HCT116 (cell line): ENCODE data around the gene USPL1. TPM values are rescaled to one million over a fixed set of nuclear protein-coding genes. Genes with fewer than 3 reads are reported as not detected.

Experiments
- ATAC-seq: fragments of 200-7000 bp; cut with Tn5 transposase; 2 replicates; pipeline ENCODE4 v1.9.1; 2020; ENCODE audit warnings: mild to moderate bottlenecking, moderate library complexity
- BruUV-seq: library from RNA; stranded (reverse); fragments of 400-500 nt; replicated peaks from 2 replicates; lab custom pipeline; 2021; lab: Mats Ljungman, UMichigan
- CTCF ChIA-PET: fragments of 300-600 bp; sonication (Branson Sonifier 250); formaldehyde crosslinking; loops from one replicate; lab custom pipeline; 2021; ENCODE audit warnings: antibody characterized with exemption; lab: Charles Lee
- POLR2A ChIA-PET: fragments of 300-600, 350-600 bp; sonication (Branson Sonifier 250); formaldehyde crosslinking; loops from one replicate; lab custom pipeline; 2021; ENCODE audit warnings: antibody characterized with exemption; lab: Charles Lee
- RAD21 ChIA-PET, 2 experiments: fragments of 300-600 bp; sonication (Branson Sonifier 250); formaldehyde crosslinking; loops; one replicate each; lab custom pipeline; 2023; ENCODE audit warnings: low total read pairs in 2 of 2; ENCODE audit not compliant: uncharacterized antibody in 2 of 2, unreplicated experiment in 2 of 2, low non-redundant PET in 1 of 2; lab: Charles Lee
- DNase-seq: peaks from one replicate; pipeline ENCODE4 v3.0.0-alpha.2; 2010; ENCODE audit warnings: low read depth, low spot score
- H2AFZ ChIP-seq: fragments of 200-600 bp; shearing (Covaris generic), sonication (generic); 2 replicates; pipeline ENCODE4 v1.6.1; 2017; ENCODE audit warnings: low read depth, mixed run types, mixed read lengths, antibody characterized with exemption, low read length; ENCODE audit not compliant: poor library complexity, severe bottlenecking
- H3K27ac ChIP-seq: 2 replicates; pipeline ENCODE4 v1.5.1; 2012; ENCODE audit warnings: low read depth, low read length
- H3K27me3 ChIP-seq: fragments of 200-600 bp; sonication (generic); 2 replicates; pipeline ENCODE4 v1.6.1; 2016; ENCODE audit warnings: mixed run types, low read length, mixed read lengths; ENCODE audit not compliant: insufficient read depth
- H3K36me3 ChIP-seq, 2 experiments: fragments of 200-500 bp in 1 of 2; fragments of 200-600 bp in 1 of 2; sonication (Bioruptor generic) in 1 of 2; sonication (generic) in 1 of 2; 2 replicates each; pipeline versions ENCODE4 v1.5.1 to v1.6.1; 2014 to 2016; ENCODE audit warnings: low read length in 2 of 2, inconsistent platforms in 1 of 2, mixed read lengths in 1 of 2, mixed run types in 1 of 2; ENCODE audit not compliant: insufficient read depth in 2 of 2, control insufficient read depth in 1 of 2
- H3K4me1 ChIP-seq, 2 experiments: fragments of 200-600 bp in 1 of 2; sonication (generic) in 1 of 2; 2 replicates each; pipeline versions ENCODE4 v1.5.1 to v1.6.1; 2012 to 2017; ENCODE audit warnings: low read length in 2 of 2, inconsistent platforms in 1 of 2, mild to moderate bottlenecking in 1 of 2, mixed read lengths in 1 of 2, mixed run types in 1 of 2, moderate library complexity in 1 of 2; ENCODE audit not compliant: insufficient read depth in 2 of 2, control insufficient read depth in 1 of 2
- H3K4me2 ChIP-seq: fragments of 200-600 bp; sonication (generic); 2 replicates; pipeline ENCODE4 v1.6.1; 2017; ENCODE audit warnings: mixed run types, low read length, mixed read lengths
- H3K4me3 ChIP-seq, 2 experiments: fragments of 200-600 bp in 1 of 2; sonication (generic) in 1 of 2; replicated peaks in 1 of 2; 2 replicates each; pipeline ENCODE4 v1.5.1; 2011 to 2016; ENCODE audit warnings: low read length in 2 of 2, control low read depth in 1 of 2, low read depth in 1 of 2, mild to moderate bottlenecking in 1 of 2, mixed read lengths in 1 of 2, mixed run types in 1 of 2
- H3K79me2 ChIP-seq: fragments of 200-600 bp; sonication (generic); 2 replicates; pipeline ENCODE4 v1.6.1; 2017; ENCODE audit warnings: mild to moderate bottlenecking, mixed run types, low read length, moderate library complexity, mixed read lengths; ENCODE audit not compliant: insufficient read depth
- H3K9ac ChIP-seq: fragments of 200-600 bp; sonication (generic); 2 replicates; pipeline ENCODE4 v1.6.1; 2016; ENCODE audit warnings: low read length, mixed read lengths
- H3K9me2 ChIP-seq: fragments of 200-600 bp; sonication (generic), shearing (Covaris generic); 2 replicates; pipeline ENCODE4 v1.6.1; 2017; ENCODE audit warnings: mixed run types, mild to moderate bottlenecking, moderate library complexity; ENCODE audit not compliant: insufficient read depth
- H3K9me3 ChIP-seq, 2 experiments: fragments of 200-500 bp in 1 of 2; fragments of 200-600 bp in 1 of 2; sonication (Bioruptor generic) in 1 of 2; sonication (generic) in 1 of 2; 2 replicates each; pipeline ENCODE4 v1.6.1; 2014 to 2017; ENCODE audit warnings: low read length in 2 of 2, mixed read lengths in 2 of 2, inconsistent platforms in 1 of 2, low read depth in 1 of 2, mild to moderate bottlenecking in 1 of 2, mixed run types in 1 of 2, moderate library complexity in 1 of 2; ENCODE audit not compliant: control insufficient read depth in 1 of 2, insufficient read depth in 1 of 2
- H4K20me1 ChIP-seq: fragments of 200-600 bp; sonication (generic), shearing (Covaris generic); 2 replicates; pipeline ENCODE4 v1.6.1; 2017; ENCODE audit warnings: mixed run types, mild to moderate bottlenecking, moderate library complexity; ENCODE audit not compliant: insufficient read depth
- ATF3 ChIP-seq: IDR thresholded peaks from 2 replicates; pipeline ENCODE4 v1.6.1; 2012
- CEBPB ChIP-seq: IDR thresholded peaks from 2 replicates; pipeline ENCODE4 v1.6.1; 2012; ENCODE audit warnings: low read depth
- EGR1 ChIP-seq: IDR thresholded peaks from 2 replicates; pipeline ENCODE4 v1.6.1; 2012; ENCODE audit warnings: low read depth
- ELF1 ChIP-seq: IDR thresholded peaks from 2 replicates; pipeline ENCODE4 v1.6.1; 2012; ENCODE audit warnings: low read depth, borderline replicate concordance
- EZH2phosphoT487 ChIP-seq: fragments of 200-600 bp; IDR thresholded peaks from 2 replicates; pipeline ENCODE4 v1.6.1; 2018; ENCODE audit warnings: antibody characterized with exemption, borderline replicate concordance
- FOSL1 ChIP-seq: IDR thresholded peaks from 2 replicates; pipeline ENCODE4 v1.6.1; 2012; ENCODE audit warnings: low read depth
- JUND ChIP-seq: IDR thresholded peaks from 2 replicates; pipeline ENCODE4 v1.6.1; 2012
- POLR2A ChIP-seq: IDR thresholded peaks from 2 replicates; pipeline ENCODE4 v1.7.0; 2011; ENCODE audit warnings: borderline replicate concordance; ENCODE audit not compliant: insufficient read depth, insufficient read length; ENCODE audit errors: extremely low read depth
- POLR2AphosphoS5 ChIP-seq: IDR thresholded peaks from 2 replicates; pipeline ENCODE4 v1.6.1; 2011; ENCODE audit warnings: mild to moderate bottlenecking, low read depth, low read length, moderate library complexity
- RAD21 ChIP-seq: IDR thresholded peaks from 2 replicates; pipeline ENCODE4 v1.6.1; 2012; ENCODE audit warnings: low read depth, mild to moderate bottlenecking
- REST ChIP-seq: IDR thresholded peaks from 2 replicates; pipeline ENCODE4 v1.6.1; 2012; ENCODE audit warnings: low read depth
- SIN3A ChIP-seq: IDR thresholded peaks from 2 replicates; pipeline ENCODE4 v1.6.1; 2012; ENCODE audit warnings: low read depth
- SP1 ChIP-seq: IDR thresholded peaks from 2 replicates; pipeline ENCODE4 v1.6.1; 2012; ENCODE audit warnings: low read depth
- SRF ChIP-seq: IDR thresholded peaks from 2 replicates; pipeline ENCODE4 v1.6.1; 2012; ENCODE audit warnings: low read depth
- TCF7L2 ChIP-seq: IDR thresholded peaks from 2 replicates; pipeline ENCODE4 v1.7.0; 2011; ENCODE audit warnings: borderline replicate concordance, inconsistent platforms; ENCODE audit not compliant: insufficient read depth, insufficient read length; ENCODE audit errors: extremely low read depth
- YY1 ChIP-seq: IDR thresholded peaks from 2 replicates; pipeline ENCODE4 v1.6.1; 2011; ENCODE audit warnings: low read length, low read depth, moderate library complexity, mild to moderate bottlenecking; ENCODE audit not compliant: insufficient replicate concordance; ENCODE audit errors: extremely low read depth
- ZFX ChIP-seq: fragments of 450-650 bp; IDR thresholded peaks from 2 replicates; pipeline ENCODE4 v1.6.1; 2017
- ZNF274 ChIP-seq: fragments of 200-500 bp; sonication (Bioruptor generic); IDR thresholded peaks from 2 replicates; pipeline ENCODE4 v1.6.1; 2014; ENCODE audit warnings: mild to moderate bottlenecking, low read depth, low read length, inconsistent platforms
- intact Hi-C: fragments of 100-400 bp; cut with micrococcal nuclease; formaldehyde crosslinking; loops from 2 replicates; pipeline ENCODE4 v1.10.0; 2022
- total RNA-seq: library from RNA; stranded (reverse); gene quantifications from one replicate; pipeline ENCODE4 v1.2.1, GENCODE V29; 2021; ENCODE audit not compliant: unreplicated experiment
- TF ChIP-seq, protein P1 (sequence below): IDR thresholded peaks from 2 replicates; pipeline ENCODE4 v1.6.1; 2011; ENCODE audit warnings: mild to moderate bottlenecking, low read length, moderate library complexity; ENCODE audit not compliant: insufficient replicate concordance; ENCODE audit errors: extremely low read depth
- TF ChIP-seq, protein P2 (sequence below), 3 experiments: fragments of 200-600 bp in 1 of 3; sonication (generic) in 1 of 3; IDR thresholded peaks in 2 of 3; conservative IDR thresholded peaks in 1 of 3; 2 replicates each; pipeline ENCODE4 v1.5.1; 2012 to 2017; ENCODE audit warnings: low read depth in 2 of 3, low read length in 2 of 3, antibody characterized with exemption in 1 of 3, borderline replicate concordance in 1 of 3, control low read depth in 1 of 3, mild to moderate bottlenecking in 1 of 3, mixed read lengths in 1 of 3, mixed run types in 1 of 3, moderate library complexity in 1 of 3; ENCODE audit not compliant: insufficient read depth in 1 of 3

The USPL1 gene
- total RNA-seq, 1 experiment from 2014 or later: 19.7 TPM

- no peak overlapping the region for H3K9ac ChIP-seq
- no peak overlapping the region for H2AFZ ChIP-seq
- CTCF ChIA-PET: no interaction called here
- no peak overlapping the region for H3K27ac ChIP-seq
- POLR2A ChIA-PET: no interaction called here
- no peaks in the 10 kb centered on the region for H4K20me1 ChIP-seq
- no peaks in the 10 kb centered on the region for H3K36me3 ChIP-seq
- H3K4me2 ChIP-seq: no peak overlapping the region
- no peaks in the 10 kb centered on the region for H3K27me3 ChIP-seq
- H3K79me2 ChIP-seq: no peaks in the 10 kb centered on the region
- no TSS peak for BruUV-seq
- TF ChIP-seq EGR1: no peak
- TF ChIP-seq, protein P1, sequence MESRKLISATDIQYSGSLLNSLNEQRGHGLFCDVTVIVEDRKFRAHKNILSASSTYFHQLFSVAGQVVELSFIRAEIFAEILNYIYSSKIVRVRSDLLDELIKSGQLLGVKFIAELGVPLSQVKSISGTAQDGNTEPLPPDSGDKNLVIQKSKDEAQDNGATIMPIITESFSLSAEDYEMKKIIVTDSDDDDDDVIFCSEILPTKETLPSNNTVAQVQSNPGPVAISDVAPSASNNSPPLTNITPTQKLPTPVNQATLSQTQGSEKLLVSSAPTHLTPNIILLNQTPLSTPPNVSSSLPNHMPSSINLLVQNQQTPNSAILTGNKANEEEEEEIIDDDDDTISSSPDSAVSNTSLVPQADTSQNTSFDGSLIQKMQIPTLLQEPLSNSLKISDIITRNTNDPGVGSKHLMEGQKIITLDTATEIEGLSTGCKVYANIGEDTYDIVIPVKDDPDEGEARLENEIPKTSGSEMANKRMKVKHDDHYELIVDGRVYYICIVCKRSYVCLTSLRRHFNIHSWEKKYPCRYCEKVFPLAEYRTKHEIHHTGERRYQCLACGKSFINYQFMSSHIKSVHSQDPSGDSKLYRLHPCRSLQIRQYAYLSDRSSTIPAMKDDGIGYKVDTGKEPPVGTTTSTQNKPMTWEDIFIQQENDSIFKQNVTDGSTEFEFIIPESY: no peak
- TF ChIP-seq ATF3: no peak
- TF ChIP-seq JUND: no peak
- TF ChIP-seq RAD21: no peak
- no peak for TF ChIP-seq SP1
- TF ChIP-seq REST: no peak
- TF ChIP-seq CEBPB: no peak
- no peak for TF ChIP-seq ZFX
- no peak for TF ChIP-seq ELF1
- TF ChIP-seq TCF7L2: no peak
- no peak for TF ChIP-seq POLR2AphosphoS5
- no peak for TF ChIP-seq YY1
- TF ChIP-seq, protein P2, sequence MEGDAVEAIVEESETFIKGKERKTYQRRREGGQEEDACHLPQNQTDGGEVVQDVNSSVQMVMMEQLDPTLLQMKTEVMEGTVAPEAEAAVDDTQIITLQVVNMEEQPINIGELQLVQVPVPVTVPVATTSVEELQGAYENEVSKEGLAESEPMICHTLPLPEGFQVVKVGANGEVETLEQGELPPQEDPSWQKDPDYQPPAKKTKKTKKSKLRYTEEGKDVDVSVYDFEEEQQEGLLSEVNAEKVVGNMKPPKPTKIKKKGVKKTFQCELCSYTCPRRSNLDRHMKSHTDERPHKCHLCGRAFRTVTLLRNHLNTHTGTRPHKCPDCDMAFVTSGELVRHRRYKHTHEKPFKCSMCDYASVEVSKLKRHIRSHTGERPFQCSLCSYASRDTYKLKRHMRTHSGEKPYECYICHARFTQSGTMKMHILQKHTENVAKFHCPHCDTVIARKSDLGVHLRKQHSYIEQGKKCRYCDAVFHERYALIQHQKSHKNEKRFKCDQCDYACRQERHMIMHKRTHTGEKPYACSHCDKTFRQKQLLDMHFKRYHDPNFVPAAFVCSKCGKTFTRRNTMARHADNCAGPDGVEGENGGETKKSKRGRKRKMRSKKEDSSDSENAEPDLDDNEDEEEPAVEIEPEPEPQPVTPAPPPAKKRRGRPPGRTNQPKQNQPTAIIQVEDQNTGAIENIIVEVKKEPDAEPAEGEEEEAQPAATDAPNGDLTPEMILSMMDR (IDR thresholded peaks at IDR 0.05 in 2 of 3, conservative IDR thresholded peaks at IDR 0.05 in 1 of 3; ENCODE audit: borderline replicate concordance in 1 of 3, insufficient read depth in 1 of 3, low read depth in 2 of 3, low read length in 2 of 3): no peak
- no peak for TF ChIP-seq ZNF274
- TF ChIP-seq POLR2A: no peak
- no peak for TF ChIP-seq EZH2phosphoT487
- no peak for TF ChIP-seq FOSL1
- no peak for TF ChIP-seq SIN3A
- TF ChIP-seq SRF: no peak
- DNase-seq (no peak), ATAC-seq (no peak)
- H3K9me2 ChIP-seq: no peaks in the 10 kb centered on the region
- RAD21 ChIA-PET: no interaction called here
- no peak overlapping the region for H3K4me3 ChIP-seq
- H3K4me1 ChIP-seq: peaks cover 0 to 15% of the 10 kb centered on the region in 2 experiments; a peak in 2 of 4 replicates
- H3K9me3 ChIP-seq: no peaks in the 10 kb centered on the region
- intact Hi-C loops: loop anchor here (10.0 kb wide), 2 partner anchors 373 to 537 kb away; no protein-coding TSS in a partner anchor
Measured at GRCh38 chr13:30671271-30671815, 53.6 kb downstream of the USPL1 start.
